ENCODE measurements around the gene ATP2B2. TPM values are rescaled to one million over a fixed set of nuclear protein-coding genes. Genes with fewer than 3 reads are reported as not detected.

ATP2B2 gene
- total RNA-seq, 3 donors from 2014 or later, result 0.09 to 0.70 (median 0.12) TPM

- DNase-seq, result no peak
- TF ChIP-seq CTCF (IDR thresholded peaks at IDR 0.05), result no peak
- no peaks in the 10 kb centered on the region for H3K9me3 ChIP-seq
- H3K4me3 ChIP-seq, result no peak overlapping the region
- intact Hi-C loops (cut with DNase I, micrococcal nuclease), result no loop called here
- ATAC-seq, result no peak
- H3K36me3 ChIP-seq (ENCODE audit: low read depth), result no peaks in the 10 kb centered on the region
- no peaks in the 10 kb centered on the region for H3K4me1 ChIP-seq (ENCODE audit: low read depth)
Observed at GRCh38 chr3:10443272-10444109, 61.9 kb downstream of the ATP2B2 start.

GRCh38 chr3:10442151-10442795, 63.1 kb downstream of the ATP2B2 start:
- intact Hi-C loops (cut with DNase I, micrococcal nuclease), result no loop called here
- H3K4me3 ChIP-seq, result no peak overlapping the region
- DNase-seq (no peak), ATAC-seq (no peak)
- TF ChIP-seq CTCF (IDR thresholded peaks at IDR 0.05), result no peak
- no peaks in the 10 kb centered on the region for H3K4me1 ChIP-seq (ENCODE audit: low read depth)
- H3K36me3 ChIP-seq (ENCODE audit: low read depth), result no peaks in the 10 kb centered on the region
- H3K9me3 ChIP-seq, result no peaks in the 10 kb centered on the region

GRCh38 chr3:10440684-10441083, 64.7 kb downstream of the ATP2B2 start:
- Histone ChIP-seq H3K36me3 (ENCODE audit: low read depth) (no peaks in the 10 kb centered on the region), H3K9me3 (no peaks in the 10 kb centered on the region), H3K4me1 (ENCODE audit: low read depth) (no peaks in the 10 kb centered on the region), H3K4me3 (no peak overlapping the region)
- intact Hi-C loops (cut with DNase I, micrococcal nuclease), result no loop called here
- ATAC-seq (no peak), DNase-seq (no peak)
- no peak for TF ChIP-seq CTCF (IDR thresholded peaks at IDR 0.05)

- Histone ChIP-seq H3K4me3 (no peak overlapping the region), H3K9me3 (no peaks in the 10 kb centered on the region), H3K4me1 (ENCODE audit: low read depth) (no peaks in the 10 kb centered on the region), H3K36me3 (ENCODE audit: low read depth) (no peaks in the 10 kb centered on the region)
- ATAC-seq (no peak), DNase-seq (no peak)
- intact Hi-C loops (cut with DNase I, micrococcal nuclease), result no loop called here
- TF ChIP-seq CTCF (IDR thresholded peaks at IDR 0.05), result no peak
Observed at GRCh38 chr3:10438902-10439610, 66.3 kb downstream of the ATP2B2 start.

- no peak for DNase-seq
- Histone ChIP-seq H3K9me3 (no peaks in the 10 kb centered on the region), H3K4me3 (no peak overlapping the region), H3K36me3 (ENCODE audit: low read depth) (no peaks in the 10 kb centered on the region), H3K4me1 (ENCODE audit: low read depth) (no peaks in the 10 kb centered on the region)
- no peak for TF ChIP-seq CTCF (IDR thresholded peaks at IDR 0.05)
- no peak for ATAC-seq
- intact Hi-C loops (cut with DNase I, micrococcal nuclease), result no loop called here
Observed at GRCh38 chr3:10437995-10438901, 67.1 kb downstream of the ATP2B2 start.
